ENCODE data around the gene CAMKK2. TPM values are rescaled to one million over a fixed set of nuclear protein-coding genes. Genes with fewer than 3 reads are reported as not detected.
"Not testable (repeated sequence)": the region's sequence is repeated elsewhere in the genome, so short reads cannot be mapped to it uniquely, and the experiment has no call there.

CAMKK2 gene
- total and polyA plus RNA-seq, 10 donors = 13.6 to 90.1 (median 63.3) TPM

DNA sequence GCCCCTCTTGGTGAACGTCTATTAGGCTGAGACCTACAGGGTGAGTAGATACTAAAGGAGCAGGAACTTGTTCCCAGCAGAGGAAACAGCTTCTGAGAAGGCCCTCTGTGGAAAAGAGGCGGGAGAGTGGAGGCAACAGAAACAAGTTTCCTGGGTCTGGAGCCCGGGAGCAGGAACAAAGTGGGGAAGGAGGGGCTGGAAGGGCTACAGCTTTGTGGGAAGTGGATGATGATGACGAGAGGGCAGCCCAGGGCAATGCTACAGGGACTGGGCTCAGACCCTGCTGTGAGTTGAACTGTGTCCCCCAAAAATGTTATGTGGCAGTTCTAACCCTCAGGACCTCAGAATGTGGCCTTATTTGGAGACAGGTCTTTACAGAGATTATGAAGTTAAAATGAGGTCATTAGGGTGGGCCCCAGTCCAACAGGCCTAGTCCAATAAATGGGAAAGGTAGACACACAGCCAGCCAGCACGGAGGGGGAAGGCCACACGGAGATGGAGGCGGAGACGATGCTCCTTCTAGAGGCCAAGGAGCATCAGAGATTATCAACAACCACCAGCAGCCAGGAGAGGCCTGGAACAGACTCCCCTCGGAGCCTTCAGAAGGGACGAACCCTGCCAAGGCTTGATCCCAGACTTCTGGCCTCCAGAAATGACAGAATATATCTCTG, 14.3 kb downstream of the CAMKK2 start:
- Histone ChIP-seq H3K9me3 (no peaks in the 10 kb centered on the region), H3K27ac (peak overlapping the region in 5 of 8 donors; percentile 7 to 47 (median 40)), H3K4me1 (peaks cover 4 to 88% (median 39%) of the 10 kb centered on the region in 6 donors), H3K36me3 (peaks cover 0 to 47% (median 0%) of the 10 kb centered on the region in 6 donors), H3K4me3 (no peak overlapping the region), H3K27me3 (replicated peaks in 1 of 7) (no peaks in the 10 kb centered on the region)
- DNase-seq = peak; percentile 14
- intact Hi-C loops (cut with DNase I; ENCODE audit: low total_unique reads) = no loop called here
- 85 to 91% (median 86%) methylated on average over 10 of the region's 10 CpGs for WGBS, 5 donors
- TF ChIP-seq, protein P1, sequence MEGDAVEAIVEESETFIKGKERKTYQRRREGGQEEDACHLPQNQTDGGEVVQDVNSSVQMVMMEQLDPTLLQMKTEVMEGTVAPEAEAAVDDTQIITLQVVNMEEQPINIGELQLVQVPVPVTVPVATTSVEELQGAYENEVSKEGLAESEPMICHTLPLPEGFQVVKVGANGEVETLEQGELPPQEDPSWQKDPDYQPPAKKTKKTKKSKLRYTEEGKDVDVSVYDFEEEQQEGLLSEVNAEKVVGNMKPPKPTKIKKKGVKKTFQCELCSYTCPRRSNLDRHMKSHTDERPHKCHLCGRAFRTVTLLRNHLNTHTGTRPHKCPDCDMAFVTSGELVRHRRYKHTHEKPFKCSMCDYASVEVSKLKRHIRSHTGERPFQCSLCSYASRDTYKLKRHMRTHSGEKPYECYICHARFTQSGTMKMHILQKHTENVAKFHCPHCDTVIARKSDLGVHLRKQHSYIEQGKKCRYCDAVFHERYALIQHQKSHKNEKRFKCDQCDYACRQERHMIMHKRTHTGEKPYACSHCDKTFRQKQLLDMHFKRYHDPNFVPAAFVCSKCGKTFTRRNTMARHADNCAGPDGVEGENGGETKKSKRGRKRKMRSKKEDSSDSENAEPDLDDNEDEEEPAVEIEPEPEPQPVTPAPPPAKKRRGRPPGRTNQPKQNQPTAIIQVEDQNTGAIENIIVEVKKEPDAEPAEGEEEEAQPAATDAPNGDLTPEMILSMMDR (IDR thresholded peaks at IDR 0.05 in 8 of 11, conservative IDR thresholded peaks at IDR 0.05 in 3 of 11) = no peak
- TF ChIP-seq POLR2A (IDR thresholded peaks at IDR 0.05) = no peak
- no peak for TF ChIP-seq POLR2AphosphoS5 (IDR thresholded peaks at IDR 0.05)

DNA sequence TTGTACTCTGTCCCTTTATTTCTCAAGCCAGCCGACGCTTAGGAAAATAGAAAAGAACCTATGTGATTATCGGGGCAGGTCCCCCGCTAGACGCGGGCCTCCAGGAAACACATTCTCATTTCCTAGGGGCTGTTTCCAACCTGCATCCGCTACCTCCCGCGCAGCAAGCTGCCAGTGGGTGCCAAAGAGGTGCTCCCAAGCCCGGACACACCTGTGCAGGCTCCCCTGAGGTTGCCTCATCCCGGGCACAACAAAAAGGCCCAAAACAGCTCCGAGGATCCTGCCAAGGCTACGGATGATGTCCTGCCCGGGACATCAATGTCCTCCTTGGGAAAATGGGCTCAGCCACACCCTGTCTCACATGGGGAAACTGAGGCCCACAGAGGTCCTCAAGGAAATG, 15.4 kb downstream of the CAMKK2 start:
- WGBS, 5 donors = 94 to 95% (median 95%) methylated on average over 13 to 14 of the region's 14 CpGs

DNA sequence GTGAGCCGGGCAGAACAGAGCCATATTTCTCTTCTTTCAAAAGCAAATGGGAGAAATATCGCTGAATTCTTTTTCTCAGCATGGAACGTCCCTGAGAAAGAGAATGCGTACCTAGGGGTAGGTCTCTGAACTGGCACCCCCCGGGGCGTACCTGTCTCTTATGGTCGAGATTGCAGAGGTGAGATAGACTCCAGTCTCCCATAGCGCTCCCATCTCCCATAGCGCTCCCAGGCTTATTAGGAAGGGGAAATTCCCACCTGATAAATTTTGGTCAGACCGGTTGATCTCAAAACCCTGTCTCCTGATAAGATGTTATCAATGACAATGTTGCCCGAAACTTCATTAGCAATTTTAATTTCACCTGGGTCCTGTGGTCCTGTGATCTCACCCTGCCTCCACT, 16.0 kb downstream of the CAMKK2 start:
- intact Hi-C loops (cut with DNase I; ENCODE audit: low total_unique reads); H3K27me3 ChIP-seq (replicated peaks in 1 of 7); DNase-seq; H3K9me3 ChIP-seq; H3K4me3 ChIP-seq: not testable (repeated sequence)
- WGBS, 5 donors = 85 to 94% (median 90%) methylated on average over 10 to 11 of the region's 11 CpGs
- H3K4me1 ChIP-seq = peaks cover 9 to 84% (median 38%) of the 10 kb centered on the region in 6 donors
- H3K27ac ChIP-seq = peak overlapping the region in 6 of 8 donors; percentile 80 to 89 (median 88)
- H3K36me3 ChIP-seq = peaks cover 0 to 51% (median 3%) of the 10 kb centered on the region in 6 donors

More for the DNA sequence above, 15.4 kb downstream of the CAMKK2 start:
- intact Hi-C loops (cut with DNase I; ENCODE audit: low total_unique reads); H3K4me3 ChIP-seq; H3K9me3 ChIP-seq; DNase-seq; H3K27me3 ChIP-seq (replicated peaks in 1 of 7): not testable (repeated sequence)
- Histone ChIP-seq H3K36me3 (peaks cover 0 to 45% (median under 1%) of the 10 kb centered on the region in 6 donors), H3K4me1 (peaks cover 9 to 88% (median 39%) of the 10 kb centered on the region in 6 donors), H3K27ac (peak overlapping the region in 2 of 8 donors; percentile 30 to 42)

DNA sequence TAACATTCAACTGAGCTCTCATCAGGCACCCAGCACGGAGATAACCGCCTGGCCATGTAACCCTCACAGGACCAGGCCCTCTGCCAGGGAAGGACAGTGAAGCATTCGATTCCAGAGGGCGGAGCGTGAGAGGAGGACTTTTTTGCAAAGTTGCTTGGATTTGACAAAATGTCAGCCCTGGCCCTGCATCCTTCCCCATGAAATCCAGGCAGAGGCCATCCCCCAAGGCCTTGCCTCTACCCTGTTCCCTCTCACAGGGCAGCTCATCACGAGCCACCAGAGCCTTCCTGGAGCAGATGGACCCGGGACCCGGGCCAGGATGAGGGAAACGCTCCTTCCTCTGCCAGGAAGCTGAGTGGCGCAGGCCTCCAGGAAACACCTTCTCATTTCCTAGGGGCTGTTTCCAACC, 17.0 kb downstream of the CAMKK2 start:
- peak overlapping the region in 1 of 8 donors; percentile 54 for H3K4me3 ChIP-seq
- intact Hi-C loops (cut with DNase I; ENCODE audit: low total_unique reads) = no loop called here
- H3K4me1 ChIP-seq = peaks cover 9 to 74% (median 35%) of the 10 kb centered on the region in 6 donors
- H3K27ac ChIP-seq = peak overlapping the region; percentile 70 to 89 (median 84)
- H3K36me3 ChIP-seq = peaks cover 0 to 60% (median 4%) of the 10 kb centered on the region in 6 donors
- TF ChIP-seq POLR2A (IDR thresholded peaks at IDR 0.05) (no peak), POLR2AphosphoS5 (IDR thresholded peaks at IDR 0.05) (peak; percentile 66 to 79 (median 76))
- TF ChIP-seq, protein P1 (IDR thresholded peaks at IDR 0.05 in 8 of 11, conservative IDR thresholded peaks at IDR 0.05 in 3 of 11) = no peak
- WGBS, 5 donors = 53 to 81% (median 61%) methylated on average over 5 to 10 of the region's 10 CpGs
- DNase-seq = peak; percentile 87
- no peaks in the 10 kb centered on the region for H3K27me3 ChIP-seq (replicated peaks in 1 of 7)
- H3K9me3 ChIP-seq = no peaks in the 10 kb centered on the region

DNA sequence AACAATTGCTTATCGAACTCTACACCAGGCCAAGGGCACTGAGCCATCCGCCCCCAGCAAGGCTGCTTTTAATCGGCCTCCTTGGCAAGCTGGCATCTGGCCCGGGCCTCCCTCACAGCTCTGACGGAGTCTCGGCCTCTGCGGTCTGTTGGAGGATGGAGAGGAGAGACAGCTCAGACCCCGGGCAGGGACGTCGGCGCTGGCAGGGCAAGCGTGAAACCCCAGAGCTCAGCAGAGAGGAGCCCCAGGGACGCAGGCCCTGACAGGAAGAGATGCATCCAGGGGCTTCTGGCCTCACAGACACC, 17.5 kb downstream of the CAMKK2 start:
- H3K27me3 ChIP-seq (replicated peaks in 1 of 7) = no peaks in the 10 kb centered on the region
- 41 to 82% (median 70%) methylated on average over 13 of the region's 13 CpGs for WGBS, 5 donors
- H3K4me3 ChIP-seq = peak overlapping the region in 1 of 8 donors; percentile 54
- H3K9me3 ChIP-seq = no peaks in the 10 kb centered on the region
- H3K4me1 ChIP-seq = peaks cover 9 to 71% (median 34%) of the 10 kb centered on the region in 6 donors
- TF ChIP-seq POLR2AphosphoS5 (IDR thresholded peaks at IDR 0.05) (peak in 2 of 3 donors; percentile 64 to 66), POLR2A (IDR thresholded peaks at IDR 0.05) (no peak)
- TF ChIP-seq, protein P1 (IDR thresholded peaks at IDR 0.05 in 8 of 11, conservative IDR thresholded peaks at IDR 0.05 in 3 of 11) = no peak
- peak overlapping the region; percentile 70 to 89 (median 84) for H3K27ac ChIP-seq
- intact Hi-C loops (cut with DNase I; ENCODE audit: low total_unique reads) = no loop called here
- H3K36me3 ChIP-seq = peaks cover 0 to 60% (median 8%) of the 10 kb centered on the region in 6 donors
- peak; percentile 86 for DNase-seq
